ENCODE data around the gene NPFF. TPM values are rescaled to one million over a fixed set of nuclear protein-coding genes. Genes with fewer than 3 reads are reported as not detected.

Gene NPFF
- total RNA-seq, 4 donors from 2014 or later, result not detected

- H3K27ac ChIP-seq, result peak overlapping the region in 2 of 4 donors; percentile 98 to 100
- H3K4me1 ChIP-seq, result peaks cover 2 to 65% (median 33%) of the 10 kb centered on the region in 4 donors
- no peak overlapping the region for H3K4me3 ChIP-seq
- H3K9me3 ChIP-seq, result no peaks in the 10 kb centered on the region
- H3K36me3 ChIP-seq, result peaks cover 0 to 3% (median 0%) of the 10 kb centered on the region in 3 donors
- 87 to 95% methylated on average over 3 of the region's 3 CpGs for whole genome bisulfite sequencing, 2 donors
- no peak for DNase-seq (ENCODE audit: low spot score in 2 of 2)
- H3K27me3 ChIP-seq, result no peaks in the 10 kb centered on the region
- TF ChIP-seq EP300 (IDR thresholded peaks at IDR 0.05), result no peak
- no peak for TF ChIP-seq CTCF (IDR thresholded peaks at IDR 0.05)
- TF ChIP-seq POLR2A (IDR thresholded peaks at IDR 0.05), result no peak
Measured at GRCh38 chr12:53497461-53497860, 9.8 kb downstream of the NPFF start.

GRCh38 chr12:53496752-53497032, 10.6 kb downstream of the NPFF start:
- Histone ChIP-seq H3K27me3 (no peaks in the 10 kb centered on the region), H3K9me3 (no peaks in the 10 kb centered on the region), H3K4me3 (peak overlapping the region in 1 of 4 donors; percentile 18), H3K4me1 (peaks cover 0 to 64% (median 32%) of the 10 kb centered on the region in 4 donors), H3K36me3 (peaks cover 0 to 3% (median 0%) of the 10 kb centered on the region in 3 donors), H3K27ac (peak overlapping the region in 3 of 4 donors; percentile 9 to 100 (median 98))
- WGBS, 2 donors, result 84 to 88% methylated on average over 1 of the region's 1 CpG
- no peak for DNase-seq (ENCODE audit: low spot score in 2 of 2)
- TF ChIP-seq EP300 (IDR thresholded peaks at IDR 0.05), result no peak
- no peak for TF ChIP-seq CTCF (IDR thresholded peaks at IDR 0.05)
- TF ChIP-seq POLR2A (IDR thresholded peaks at IDR 0.05), result no peak

GRCh38 chr12:53495903-53496751, 11.2 kb downstream of the NPFF start:
- H3K4me3 ChIP-seq, result peak overlapping the region in 1 of 4 donors; percentile 18
- H3K27ac ChIP-seq, result peak overlapping the region in 3 of 4 donors; percentile 9 to 100 (median 98)
- 36 to 42% methylated on average over 5 of the region's 5 CpGs for WGBS, 2 donors

GRCh38 chr12:53493610-53494391, 13.5 kb downstream of the NPFF start:
- H3K36me3 ChIP-seq, result peaks cover 0 to 3% (median 0%) of the 10 kb centered on the region in 3 donors
- H3K4me3 ChIP-seq, result peak overlapping the region; percentile 47 to 72 (median 64)
- no peak for TF ChIP-seq EP300 (IDR thresholded peaks at IDR 0.05)
- TF ChIP-seq POLR2A (IDR thresholded peaks at IDR 0.05), result no peak
- peak overlapping the region; percentile 69 to 91 (median 86) for H3K27ac ChIP-seq
- WGBS, 2 donors, result 24% methylated on average over 11 of the region's 11 CpGs
- H3K4me1 ChIP-seq, result peaks cover 0 to 64% (median 29%) of the 10 kb centered on the region in 4 donors
- no peaks in the 10 kb centered on the region for H3K9me3 ChIP-seq
- H3K27me3 ChIP-seq, result no peaks in the 10 kb centered on the region
- no peak for DNase-seq (ENCODE audit: low spot score in 2 of 2)

More at GRCh38 chr12:53495903-53496751, 11.2 kb downstream of the NPFF start:
- H3K27me3 ChIP-seq, result no peaks in the 10 kb centered on the region
- H3K36me3 ChIP-seq, result peaks cover 0 to 3% (median 0%) of the 10 kb centered on the region in 3 donors
- TF ChIP-seq EP300 (IDR thresholded peaks at IDR 0.05) (peak in 1 of 2 donors; percentile 24), POLR2A (IDR thresholded peaks at IDR 0.05) (no peak)
- peak; percentile 52 to 77 for DNase-seq (ENCODE audit: low spot score in 2 of 2)
- H3K9me3 ChIP-seq, result no peaks in the 10 kb centered on the region
- peaks cover 0 to 64% (median 30%) of the 10 kb centered on the region in 4 donors for H3K4me1 ChIP-seq

- H3K27me3 ChIP-seq, result no peaks in the 10 kb centered on the region
- H3K36me3 ChIP-seq, result peaks cover 0 to 7% (median 0%) of the 10 kb centered on the region in 3 donors
- peak overlapping the region; percentile 69 to 91 (median 86) for H3K27ac ChIP-seq
- no peaks in the 10 kb centered on the region for H3K9me3 ChIP-seq
- TF ChIP-seq POLR2A (IDR thresholded peaks at IDR 0.05), result peak; percentile 67 to 82
- TF ChIP-seq EP300 (IDR thresholded peaks at IDR 0.05), result peak; percentile 69 to 83
- TF ChIP-seq CTCF (IDR thresholded peaks at IDR 0.05), result peak in 1 of 5 experiments; percentile 35
- H3K4me3 ChIP-seq, result peak overlapping the region; percentile 47 to 72 (median 64)
- H3K4me1 ChIP-seq, result peaks cover 0 to 57% (median 25%) of the 10 kb centered on the region in 4 donors
- DNase-seq (ENCODE audit: low spot score in 2 of 2), result peak; percentile 90 to 91
- WGBS, 2 donors, result 1 to 2% methylated on average over 31 to 36 of the region's 52 CpGs
Measured at GRCh38 chr12:53492830-53493609, 14.3 kb downstream of the NPFF start.
